GM18507 (cell line): ENCODE data around the gene CEP85.

Experiments used
- DNase-seq: peaks from one replicate; pipeline ENCODE4 v3.0.0; 2011; ENCODE audit warnings: low read depth; ENCODE audit not compliant: insufficient read length; ENCODE audit errors: extremely low spot score
- FAIRE-seq: peaks from 2 replicates; lab custom pipeline; 2011; peaks lifted over from hg19 to GRCh38; lab: Jason Lieb, UNC

Gene CEP85

GRCh38 chr1:26275580-26276431 is 41.8 kb downstream of the CEP85 start:
- DNase-seq, result no peak
- peak; percentile 81 for FAIRE-seq

DNA sequence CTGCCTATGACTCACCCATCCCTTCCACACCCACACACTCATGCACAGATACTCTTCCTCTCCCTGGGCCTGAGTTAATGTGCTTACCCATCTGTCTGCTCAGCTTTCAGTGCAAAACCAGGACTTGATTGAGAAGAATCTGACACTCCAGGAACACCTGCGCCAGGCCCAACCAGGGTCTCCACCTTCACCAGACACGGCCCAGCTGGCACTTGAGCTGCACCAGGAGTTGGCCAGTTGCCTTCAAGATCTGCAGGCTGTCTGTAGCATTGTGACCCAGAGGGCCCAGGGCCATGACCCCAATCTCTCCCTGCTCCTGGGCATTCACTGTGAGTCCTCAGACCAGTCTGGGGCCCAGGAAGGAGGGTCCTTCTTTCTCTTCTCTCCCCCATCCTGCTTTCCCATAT is 42.4 kb downstream of the CEP85 start:
- no peak for FAIRE-seq

DNA sequence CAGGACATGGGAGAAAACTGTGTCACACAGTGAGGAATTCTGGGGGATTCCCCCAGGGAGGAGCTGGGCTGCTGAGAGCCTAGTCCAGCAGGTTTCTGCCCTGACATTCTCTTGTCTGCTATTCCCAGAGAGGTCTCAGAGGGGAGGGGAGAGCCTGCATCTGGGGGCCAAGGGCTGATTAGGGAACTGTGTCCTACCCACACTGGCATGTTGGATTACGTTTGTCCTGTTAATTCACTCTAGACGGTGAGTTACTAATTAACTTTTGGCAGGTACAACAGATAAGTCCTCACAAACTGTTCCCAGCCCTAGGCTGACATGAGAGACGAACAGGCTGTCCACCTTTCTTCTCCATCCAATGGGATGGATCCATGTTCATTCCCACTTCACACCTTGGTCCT is 43.3 kb downstream of the CEP85 start:
- FAIRE-seq (no peak), DNase-seq (no peak)

More for the DNA sequence above, 42.4 kb downstream of the CEP85 start:
- DNase-seq, result no peak

DNA sequence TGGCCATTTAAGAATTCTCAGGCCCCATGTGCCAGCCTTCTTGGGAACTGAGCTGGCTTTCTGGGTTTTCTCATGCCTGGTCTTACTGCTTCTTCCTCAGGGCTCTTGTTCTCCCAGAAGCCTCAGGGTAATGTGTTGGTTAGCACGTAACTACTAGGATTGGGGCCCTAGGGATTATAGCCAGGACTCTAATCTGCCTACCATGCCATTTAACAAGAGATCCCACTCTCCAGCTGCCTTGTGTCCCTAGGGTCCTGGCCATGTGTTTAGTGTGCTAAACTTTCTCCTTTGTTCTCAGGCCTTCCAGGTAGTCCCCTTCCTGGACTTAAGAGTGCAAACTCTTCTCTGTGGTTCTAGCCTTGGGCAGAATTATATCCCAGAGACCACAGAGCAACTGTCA is 43.7 kb downstream of the CEP85 start:
- FAIRE-seq, result no peak
- DNase-seq, result no peak

DNA sequence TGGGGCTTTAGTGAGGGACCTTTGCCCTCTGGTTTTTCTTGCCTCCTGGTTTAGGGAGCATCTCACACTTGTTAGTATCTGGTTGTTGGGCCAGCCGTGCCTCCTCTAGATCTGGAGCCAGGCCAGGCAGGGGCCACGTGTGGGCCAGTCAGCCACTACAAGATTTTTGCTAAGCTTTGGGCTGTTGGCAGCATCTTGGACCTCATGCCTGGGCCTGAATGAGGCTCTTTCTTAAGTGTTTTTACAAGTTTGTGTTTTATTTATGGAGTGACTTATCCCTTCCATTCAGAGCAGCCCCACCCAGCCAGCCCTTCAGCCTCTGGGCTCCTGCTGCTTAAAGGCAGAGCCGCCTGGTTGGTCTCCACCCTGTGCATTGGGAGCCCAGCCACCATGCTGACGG is 44.3 kb downstream of the CEP85 start:
- no peak for FAIRE-seq
- DNase-seq, result no peak

DNA sequence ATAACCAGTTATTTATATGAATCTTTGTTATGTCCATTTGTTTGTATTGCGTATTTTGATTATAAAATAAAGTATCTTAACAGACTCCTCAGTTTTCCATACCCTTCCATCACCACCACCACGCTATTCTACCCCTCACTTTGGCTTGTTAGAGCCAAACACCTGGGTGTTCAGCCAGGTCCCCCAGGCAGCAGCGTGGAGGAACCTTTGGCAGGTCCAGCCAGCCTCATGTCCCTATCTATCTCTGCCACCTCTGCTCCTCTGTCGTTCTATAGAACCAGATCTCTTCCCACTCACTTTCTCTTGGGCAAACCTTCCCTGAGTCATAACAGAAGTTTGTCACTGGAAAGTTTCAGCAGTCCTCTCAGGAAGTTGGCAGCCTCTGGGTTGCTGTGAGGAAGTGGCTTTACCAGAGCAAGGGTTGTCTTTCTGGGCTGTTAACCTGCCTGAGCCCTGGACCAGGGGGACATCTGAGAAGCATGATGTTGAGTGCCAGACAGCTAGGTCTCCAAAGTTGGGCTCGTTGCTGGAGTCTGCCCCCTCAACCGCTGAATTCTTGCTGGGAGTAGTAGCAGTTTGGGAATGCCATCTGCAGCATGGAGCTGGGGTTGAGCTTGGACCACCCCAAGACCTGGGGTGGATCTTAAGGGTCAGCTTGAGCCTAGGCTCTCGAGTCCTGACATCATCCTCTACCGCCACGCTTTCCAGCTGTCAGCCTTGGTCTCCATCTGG is 44.9 kb downstream of the CEP85 start:
- FAIRE-seq, result no peak
- DNase-seq, result no peak

DNA sequence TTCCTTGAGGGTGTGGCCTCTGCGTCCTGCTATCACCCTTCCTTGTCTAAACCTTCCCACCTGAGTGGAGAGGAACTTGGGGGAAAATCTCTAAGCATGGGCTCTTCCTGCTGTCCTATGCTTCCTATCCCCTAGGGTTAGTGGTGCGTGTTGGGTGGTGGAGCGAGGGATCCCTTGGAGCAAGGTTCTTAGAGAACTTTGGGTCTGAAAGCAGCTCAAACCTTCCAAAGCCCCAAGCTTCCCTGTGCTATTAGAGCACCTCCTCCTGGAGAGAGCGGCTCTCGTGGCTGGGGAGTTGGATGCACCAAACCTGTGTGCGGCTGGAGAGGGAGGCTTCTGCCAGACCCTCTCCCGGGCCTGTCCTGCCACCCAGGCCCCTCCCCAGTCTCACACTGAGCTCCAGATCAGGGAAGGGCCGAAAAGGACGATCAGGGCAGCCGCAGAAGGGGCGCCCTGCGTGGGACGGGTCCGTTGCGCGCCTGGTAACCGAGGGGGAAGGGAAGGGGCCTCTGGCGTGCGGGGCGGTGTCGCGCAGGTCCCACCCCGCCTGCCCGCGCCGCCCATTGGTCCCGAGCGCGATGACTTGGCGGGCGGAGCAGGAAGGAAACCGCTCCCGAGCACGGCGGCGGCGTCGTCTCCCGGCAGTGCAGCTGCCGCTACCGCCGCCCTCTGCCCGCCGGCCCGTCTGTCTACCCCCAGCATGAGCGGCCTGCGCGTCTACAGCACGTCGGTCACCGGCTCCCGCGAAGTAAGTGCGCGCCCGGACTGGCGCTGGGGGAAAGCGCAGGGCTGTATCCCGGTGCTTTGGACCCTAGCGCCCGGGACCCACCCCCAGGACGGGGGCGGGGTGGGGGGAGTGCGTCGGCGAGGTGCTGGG is 45.7 kb downstream of the CEP85 start, which contains the start of gene SH3BGRL3:
TSS of gene SH3BGRL3 (plus strand) at position 631 of the 877 bp plus-strand sequence. CDS start at position 701, 70 bp downstream.
- FAIRE-seq, result peak; percentile 87

GRCh38 chr1:26280333-26281042 is 46.5 kb downstream of the CEP85 start:
- FAIRE-seq, result no peak

More for the DNA sequence above, 45.7 kb downstream of the CEP85 start, which contains the start of gene SH3BGRL3:
- peak; percentile 86 for DNase-seq

DNA sequence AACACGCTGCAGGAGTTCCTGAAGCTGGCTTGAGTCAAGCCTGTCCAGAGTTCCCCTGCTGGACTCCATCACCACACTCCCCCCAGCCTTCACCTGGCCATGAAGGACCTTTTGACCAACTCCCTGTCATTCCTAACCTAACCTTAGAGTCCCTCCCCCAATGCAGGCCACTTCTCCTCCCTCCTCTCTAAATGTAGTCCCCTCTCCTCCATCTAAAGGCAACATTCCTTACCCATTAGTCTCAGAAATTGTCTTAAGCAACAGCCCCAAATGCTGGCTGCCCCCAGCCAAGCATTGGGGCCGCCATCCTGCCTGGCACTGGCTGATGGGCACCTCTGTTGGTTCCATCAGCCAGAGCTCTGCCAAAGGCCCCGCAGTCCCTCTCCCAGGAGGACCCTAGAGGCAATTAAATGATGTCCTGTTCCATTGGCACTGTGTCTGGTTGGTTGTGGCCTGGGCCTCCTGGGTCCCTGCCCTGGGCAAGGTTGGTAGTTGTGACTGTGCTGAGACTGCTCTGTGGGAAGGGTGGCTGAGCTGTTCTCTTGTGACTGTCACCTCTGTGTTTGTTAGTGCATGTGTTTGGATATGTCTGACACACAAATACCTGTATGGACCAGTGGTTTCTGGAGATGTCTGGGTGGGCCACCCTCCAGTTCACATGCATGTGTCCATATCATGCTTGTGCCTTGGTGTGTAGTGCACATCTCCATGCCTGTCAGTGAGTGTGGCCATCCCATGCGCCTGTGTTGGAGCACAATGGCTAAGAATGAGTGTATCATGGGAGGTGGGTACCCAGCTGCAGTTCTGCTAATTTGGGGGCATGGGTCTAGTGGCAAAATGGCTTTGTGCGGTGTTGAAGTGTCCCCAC is 47.3 kb downstream of the CEP85 start:
- DNase-seq (no peak), FAIRE-seq (no peak)

More at GRCh38 chr1:26280333-26281042, 46.5 kb downstream of the CEP85 start:
- no peak for DNase-seq

DNA sequence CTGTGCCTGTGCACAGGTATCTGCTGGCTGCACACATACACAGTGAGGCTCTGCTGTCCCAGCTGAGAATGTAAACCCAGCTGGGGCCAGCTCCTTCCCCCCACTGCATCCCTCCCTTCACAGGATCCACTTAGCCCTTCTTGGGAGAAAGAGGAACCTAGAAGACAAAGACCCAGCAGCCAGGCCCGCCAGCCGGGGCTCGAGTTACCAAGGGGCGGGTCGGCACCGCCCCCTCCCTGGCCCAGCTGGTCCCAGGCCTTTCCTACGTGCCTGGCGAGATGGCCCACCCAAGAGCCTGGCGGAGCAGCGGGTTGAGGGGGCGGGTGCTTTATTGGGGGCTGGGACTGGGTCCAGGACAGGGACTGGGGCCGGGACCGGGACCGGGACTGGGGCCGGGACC is 48.0 kb downstream of the CEP85 start:
- FAIRE-seq, result no peak
- DNase-seq, result no peak

GRCh38 chr1:26282401-26282918 is 48.5 kb downstream of the CEP85 start:
- no peak for DNase-seq
- FAIRE-seq, result no peak

DNA sequence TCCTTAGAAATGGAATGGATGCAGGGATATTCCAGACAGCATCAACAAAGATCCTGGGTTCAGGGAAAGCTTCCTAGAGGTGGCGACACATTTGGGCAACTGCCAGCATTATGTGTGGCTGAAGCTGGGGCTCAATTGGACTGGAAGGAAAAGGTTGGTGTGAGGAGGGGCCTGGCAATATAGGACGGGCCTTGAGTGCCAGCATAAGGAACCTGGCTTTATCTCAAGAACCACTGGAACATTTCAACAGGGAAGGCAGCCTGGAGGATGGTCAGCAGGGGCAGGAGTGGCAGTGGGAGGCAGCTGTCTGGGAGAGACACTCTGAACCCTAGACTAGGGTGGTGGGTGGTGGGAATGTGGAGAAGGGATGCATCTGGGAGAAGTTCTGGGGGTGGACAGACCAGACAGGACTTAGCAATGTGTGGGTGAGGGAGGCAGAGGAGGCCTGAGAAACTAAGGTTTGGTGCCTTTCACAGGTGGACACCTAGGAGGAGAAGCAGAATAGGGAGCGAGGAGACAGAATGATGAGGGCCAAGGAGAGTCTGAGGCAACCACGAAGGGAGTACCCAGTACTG is 49.4 kb downstream of the CEP85 start:
- FAIRE-seq (no peak), DNase-seq (no peak)

GRCh38 chr1:26283871-26284596 is 50.0 kb downstream of the CEP85 start:
- FAIRE-seq (no peak), DNase-seq (no peak)

- peak; percentile 68 for FAIRE-seq
- no peak for DNase-seq
These were observed 50.8 kb downstream of the CEP85 start for GRCh38 chr1:26284597-26285347.

DNA sequence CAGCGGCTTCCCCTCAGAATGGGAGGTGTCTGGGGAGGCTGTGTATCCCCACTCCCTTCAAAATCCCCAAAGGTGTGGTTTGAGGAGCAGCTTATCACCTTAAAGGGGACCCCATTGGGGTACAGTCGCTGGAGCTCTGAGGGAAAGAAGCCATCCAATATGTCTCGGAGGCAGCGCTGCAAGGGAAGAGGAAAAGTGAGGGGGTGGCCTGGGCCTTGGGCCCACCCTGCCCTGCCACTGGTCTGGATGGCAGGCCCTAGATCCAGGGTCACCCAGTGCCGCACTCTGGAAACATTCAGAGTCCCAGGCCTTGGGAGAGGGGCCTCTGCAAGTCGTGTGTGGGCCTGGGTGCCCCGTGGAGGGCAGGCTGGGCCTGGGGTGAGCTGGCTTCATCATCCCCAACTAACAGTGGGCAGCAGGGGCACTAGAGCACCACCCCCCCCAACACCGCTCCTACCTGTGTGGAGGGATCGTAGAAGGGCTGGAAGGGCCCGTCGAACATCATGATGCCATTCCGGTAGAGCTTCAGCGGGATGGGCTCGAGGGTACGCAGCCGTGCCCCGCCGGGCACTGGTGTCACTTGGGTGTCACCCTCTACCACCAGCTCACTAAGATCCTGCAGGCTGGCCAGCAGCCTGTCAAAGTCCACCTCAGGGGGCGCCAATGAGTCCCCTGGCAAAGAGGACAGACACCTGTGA is 51.5 kb downstream of the CEP85 start:
- FAIRE-seq (peak; percentile 18), DNase-seq (no peak)

GRCh38 chr1:26286064-26286416 is 52.0 kb downstream of the CEP85 start:
- FAIRE-seq (no peak), DNase-seq (no peak)
